NB4 (cell line): Measurements from ENCODE around the gene GNG11.

Source experiments
- CTCF ChIP-seq: IDR thresholded peaks from one replicate; pipeline ENCODE4 v1.5.1; 2012; ENCODE audit warnings: low read depth, low read length
- MAX ChIP-seq: IDR thresholded peaks from 2 replicates; pipeline ENCODE4 v1.6.1; 2011; ENCODE audit warnings: low read depth, low read length
- POLR2A ChIP-seq: IDR thresholded peaks from 2 replicates; pipeline ENCODE4 v1.6.1; 2011; ENCODE audit warnings: mild to moderate bottlenecking; ENCODE audit not compliant: insufficient read length; ENCODE audit errors: extremely low read depth

GRCh38 chr7:93890464-93891068 is 31.0 kb upstream of the GNG11 start, which contains the start of gene TFPI2:
- TF ChIP-seq CTCF (no peak), MAX (no peak), POLR2A (no peak)
